Choroid plexus epithelial cell (primary cell): Measurements from ENCODE around the gene EPB41L2.

ENCODE experiments used
- DNase-seq: peaks from one replicate; pipeline ENCODE4 v3.0.0-alpha.2; 2010; ENCODE audit warnings: low read depth
- H3K4me3 ChIP-seq: 2 replicates; pipeline ENCODE4 v1.5.1; 2011; ENCODE audit warnings: low read depth, mild to moderate bottlenecking, control low read depth, low read length, moderate library complexity
- TF ChIP-seq, protein P1 (sequence below): conservative IDR thresholded peaks from 2 replicates; pipeline ENCODE4 v1.5.1; 2011; ENCODE audit warnings: low read depth, mild to moderate bottlenecking, control low read depth, inconsistent platforms, low read length, moderate library complexity

Gene EPB41L2

DNA sequence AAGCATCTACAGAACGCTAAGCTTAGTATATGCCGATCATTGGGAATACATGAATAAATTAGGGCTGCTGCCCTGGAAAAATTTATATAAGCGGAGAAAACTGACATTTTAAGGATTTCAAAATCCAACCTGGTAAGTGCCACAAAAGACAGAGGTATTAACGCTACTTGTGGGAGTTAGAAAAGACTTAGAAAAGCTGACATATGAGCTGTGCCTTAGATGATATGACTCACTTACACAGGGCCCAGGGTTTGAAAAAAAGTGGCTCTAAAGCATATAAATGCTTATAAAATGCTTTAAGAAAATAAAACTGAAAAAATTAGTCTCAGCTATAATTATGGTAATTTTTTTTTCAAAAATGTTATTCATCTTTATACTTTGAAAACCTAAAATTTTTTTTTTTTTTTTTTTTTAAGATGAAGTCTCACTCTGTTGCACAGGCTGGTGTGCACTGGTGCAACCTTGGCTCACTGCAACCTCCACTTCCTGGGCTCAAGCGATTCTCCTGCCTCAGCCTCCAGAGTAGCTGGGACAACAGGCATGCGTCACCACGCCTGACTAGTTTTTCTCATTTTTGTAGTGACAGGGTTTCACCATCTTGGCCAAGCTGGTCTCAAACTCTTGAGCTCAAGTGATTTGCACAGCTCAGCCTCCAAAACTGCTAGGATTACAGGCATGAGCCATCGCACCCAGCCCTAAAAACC, 25.7 kb downstream of the EPB41L2 start:
- H3K4me3 ChIP-seq, result no peak overlapping the region
- DNase-seq, result no peak
- TF ChIP-seq, protein P1, sequence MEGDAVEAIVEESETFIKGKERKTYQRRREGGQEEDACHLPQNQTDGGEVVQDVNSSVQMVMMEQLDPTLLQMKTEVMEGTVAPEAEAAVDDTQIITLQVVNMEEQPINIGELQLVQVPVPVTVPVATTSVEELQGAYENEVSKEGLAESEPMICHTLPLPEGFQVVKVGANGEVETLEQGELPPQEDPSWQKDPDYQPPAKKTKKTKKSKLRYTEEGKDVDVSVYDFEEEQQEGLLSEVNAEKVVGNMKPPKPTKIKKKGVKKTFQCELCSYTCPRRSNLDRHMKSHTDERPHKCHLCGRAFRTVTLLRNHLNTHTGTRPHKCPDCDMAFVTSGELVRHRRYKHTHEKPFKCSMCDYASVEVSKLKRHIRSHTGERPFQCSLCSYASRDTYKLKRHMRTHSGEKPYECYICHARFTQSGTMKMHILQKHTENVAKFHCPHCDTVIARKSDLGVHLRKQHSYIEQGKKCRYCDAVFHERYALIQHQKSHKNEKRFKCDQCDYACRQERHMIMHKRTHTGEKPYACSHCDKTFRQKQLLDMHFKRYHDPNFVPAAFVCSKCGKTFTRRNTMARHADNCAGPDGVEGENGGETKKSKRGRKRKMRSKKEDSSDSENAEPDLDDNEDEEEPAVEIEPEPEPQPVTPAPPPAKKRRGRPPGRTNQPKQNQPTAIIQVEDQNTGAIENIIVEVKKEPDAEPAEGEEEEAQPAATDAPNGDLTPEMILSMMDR, result no peak

DNA sequence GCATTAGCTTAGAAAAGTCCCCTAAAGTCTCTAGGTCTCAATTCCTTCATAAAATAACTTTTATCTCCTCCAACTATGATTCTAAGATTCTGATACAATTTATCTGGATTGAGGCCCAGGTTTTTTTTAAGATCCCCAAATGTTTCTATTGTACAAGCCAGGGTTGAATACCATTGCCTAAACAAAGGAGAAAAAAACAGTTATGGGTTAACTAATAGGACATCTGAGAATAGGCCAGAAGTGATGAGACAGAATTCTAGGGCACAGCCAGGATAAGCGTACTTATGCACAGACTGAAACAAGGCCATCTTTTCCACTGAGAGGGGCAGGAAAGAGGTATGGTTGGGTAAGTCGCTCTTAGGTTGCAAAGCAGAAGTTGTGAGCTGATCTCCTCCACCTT, 26.4 kb downstream of the EPB41L2 start:
- DNase-seq, result no peak
- no peak overlapping the region for H3K4me3 ChIP-seq
- TF ChIP-seq, protein P1, result no peak

- DNase-seq, result no peak
- H3K4me3 ChIP-seq, result no peak overlapping the region
- TF ChIP-seq, protein P1, result no peak
Observed at GRCh38 chr6:131036143-131036542, 26.9 kb downstream of the EPB41L2 start.

DNA sequence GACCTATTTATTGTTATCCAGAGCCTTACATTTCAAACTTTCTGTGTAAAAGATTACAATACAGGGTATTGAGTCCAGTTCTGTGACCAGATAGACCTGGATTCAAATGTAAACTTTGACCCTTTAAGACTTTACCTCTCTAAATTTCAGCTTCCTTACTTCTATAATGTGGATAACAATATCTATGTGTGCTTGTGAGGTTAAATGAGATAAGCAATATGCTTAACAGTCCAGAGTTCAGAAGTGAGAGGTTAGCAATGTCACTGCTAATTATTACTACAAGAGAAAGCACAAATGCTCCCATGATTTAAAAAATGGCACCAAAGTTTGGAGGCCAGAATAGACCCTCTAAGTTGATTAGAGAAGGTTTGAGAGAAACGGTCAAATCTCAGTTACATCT, 27.5 kb downstream of the EPB41L2 start:
- TF ChIP-seq, protein P1, result no peak
- no peak for DNase-seq
- no peak overlapping the region for H3K4me3 ChIP-seq

- H3K4me3 ChIP-seq, result no peak overlapping the region
- TF ChIP-seq, protein P1, result no peak
- no peak for DNase-seq
Observed at GRCh38 chr6:131033631-131034030, 29.4 kb downstream of the EPB41L2 start.

GRCh38 chr6:131029626-131030297, 33.3 kb downstream of the EPB41L2 start:
- no peak overlapping the region for H3K4me3 ChIP-seq
- peak; percentile 61 for DNase-seq
- TF ChIP-seq, protein P1, result no peak

DNA sequence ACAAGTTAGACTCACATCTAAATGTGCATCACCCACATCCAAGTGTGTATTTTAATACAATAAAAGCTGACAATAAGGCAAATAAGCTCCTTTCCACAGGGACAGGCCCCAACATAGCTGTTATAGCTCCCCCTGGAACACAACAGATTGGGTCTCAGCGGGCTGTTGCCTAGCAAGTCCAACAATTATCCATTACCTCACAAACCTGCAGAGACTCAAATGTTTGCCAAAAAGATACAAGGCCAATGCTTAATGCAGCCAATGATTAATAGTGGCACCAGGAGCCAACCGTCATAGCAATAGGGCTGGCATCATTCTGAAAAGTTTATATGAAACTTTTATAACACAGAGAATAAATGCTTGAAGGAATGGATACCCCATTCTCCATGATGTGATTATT, 35.7 kb downstream of the EPB41L2 start:
- DNase-seq, result no peak
- TF ChIP-seq, protein P1, result no peak
- no peak overlapping the region for H3K4me3 ChIP-seq
